GM21723 (cell line): ENCODE results near the gene TBC1D1.

ENCODE experiments used
- ATAC-seq: cut with Tn5 transposase; IDR thresholded peaks from one replicate; pipeline ENCODE4 v1.9.1; 2021; ENCODE audit warnings: mild to moderate bottlenecking, moderate library complexity; ENCODE audit not compliant: unreplicated experiment

Gene TBC1D1

GRCh38 chr4:38037612-38038011 lies 146.7 kb downstream of the TBC1D1 start:
- ATAC-seq: no peak

GRCh38 chr4:38040619-38041018 lies 149.7 kb downstream of the TBC1D1 start:
- no peak for ATAC-seq

- no peak for ATAC-seq
Observed at GRCh38 chr4:38044060-38044459, 153.2 kb downstream of the TBC1D1 start.

GRCh38 chr4:38045289-38045988 lies 154.6 kb downstream of the TBC1D1 start:
- ATAC-seq: no peak

- no peak for ATAC-seq
Observed at GRCh38 chr4:38046727-38047489, 156.0 kb downstream of the TBC1D1 start.

- ATAC-seq: no peak
Observed at GRCh38 chr4:38049545-38050170, 158.8 kb downstream of the TBC1D1 start.

- no peak for ATAC-seq
Observed at GRCh38 chr4:38050560-38051350, 159.9 kb downstream of the TBC1D1 start.

GRCh38 chr4:38055566-38055965 lies 164.7 kb downstream of the TBC1D1 start:
- ATAC-seq: no peak

GRCh38 chr4:38056011-38056685 lies 165.3 kb downstream of the TBC1D1 start:
- no peak for ATAC-seq

GRCh38 chr4:38058151-38058550 lies 167.3 kb downstream of the TBC1D1 start:
- ATAC-seq: no peak

- no peak for ATAC-seq
Observed at GRCh38 chr4:38060829-38061431, 170.0 kb downstream of the TBC1D1 start.

GRCh38 chr4:38062088-38062775 lies 171.3 kb downstream of the TBC1D1 start:
- no peak for ATAC-seq

- no peak for ATAC-seq
Observed at GRCh38 chr4:38062776-38063097, 171.9 kb downstream of the TBC1D1 start.

- ATAC-seq: no peak
Observed at GRCh38 chr4:38065176-38065575, 174.3 kb downstream of the TBC1D1 start.

GRCh38 chr4:38065900-38066299 lies 175.0 kb downstream of the TBC1D1 start:
- ATAC-seq: no peak

GRCh38 chr4:38067499-38067898 lies 176.6 kb downstream of the TBC1D1 start:
- no peak for ATAC-seq

- ATAC-seq: no peak
Observed at GRCh38 chr4:38068107-38068506, 177.2 kb downstream of the TBC1D1 start.

GRCh38 chr4:38069271-38069760 lies 178.4 kb downstream of the TBC1D1 start:
- no peak for ATAC-seq

- ATAC-seq: no peak
Observed at GRCh38 chr4:38071801-38072431, 181.0 kb downstream of the TBC1D1 start.
